HepG2 (cell line): ENCODE results near the gene TBC1D2B. TPM values are rescaled to one million over a fixed set of nuclear protein-coding genes. Genes with fewer than 3 reads are reported as not detected.

ENCODE experiments used
- ATAC-seq: fragments of 200-7000 bp; cut with Tn5 transposase; 3 replicates; pipeline ENCODE4 v1.9.1; 2020; ENCODE audit warnings: mild to moderate bottlenecking, moderate library complexity
- BruUV-seq: library from RNA; stranded (reverse); fragments of 400-500 nt; replicated peaks from 2 replicates; lab custom pipeline; 2021; lab: Mats Ljungman, UMichigan
- CTCF ChIA-PET: fragments of 300-600 bp; formaldehyde crosslinking; extraction: SDS; loops from one replicate; lab custom pipeline; 2021; ENCODE audit warnings: low total read pairs, inconsistent platforms, low intra/inter-chr PET ratio; lab: Yijun Ruan, JAX
- POLR2A ChIA-PET: fragments of 350-600 bp; sonication (Branson Sonifier 250); formaldehyde crosslinking; loops from one replicate; lab custom pipeline; 2020; ENCODE audit warnings: antibody characterized with exemption, inconsistent platforms; lab: Yijun Ruan, JAX
- DNase-seq: peaks from one replicate; pipeline ENCODE4 v3.0.0-alpha.2; 2015; ENCODE audit warnings: low spot score
- FAIRE-seq: peaks from 3 replicates; lab custom pipeline; 2011; peaks lifted over from hg19 to GRCh38; lab: Jason Lieb, UNC
- H2AFZ ChIP-seq: one replicate; pipeline ENCODE4 v1.6.1; 2011; ENCODE audit warnings: low read length, inconsistent platforms
- H3K27ac ChIP-seq: fragments of 300-600 bp; 3 replicates; pipeline ENCODE4 v1.8.0; 2011; ENCODE audit warnings: mixed run types, mild to moderate bottlenecking, mixed read lengths, low read length, inconsistent platforms; ENCODE audit not compliant: insufficient read depth; ENCODE audit errors: extremely low read length
- H3K27me3 ChIP-seq, 2 experiments: fragments of 200-600 bp in 1 of 2; 2 replicates in 1 of 2; 3 replicates in 1 of 2; pipeline versions ENCODE4 v1.6.0 to v1.8.0; 2011; ENCODE audit warnings: low read length in 2 of 2, mild to moderate bottlenecking in 2 of 2, moderate library complexity in 2 of 2, inconsistent platforms in 1 of 2; ENCODE audit not compliant: insufficient read depth in 2 of 2, control insufficient read depth in 1 of 2
- H3K36me3 ChIP-seq, 2 experiments: fragments of 200-600 bp in 1 of 2; replicated peaks in 1 of 2; 2 replicates in 1 of 2; 3 replicates in 1 of 2; pipeline versions ENCODE4 v1.5.1 to v1.8.0; 2011; ENCODE audit warnings: low read length in 2 of 2, inconsistent platforms in 1 of 2; ENCODE audit not compliant: insufficient read depth in 2 of 2, control insufficient read depth in 1 of 2
- H3K4me1 ChIP-seq: 2 replicates; pipeline ENCODE4 v1.5.1; 2012; ENCODE audit warnings: low read length, inconsistent platforms; ENCODE audit not compliant: insufficient read depth
- H3K4me2 ChIP-seq: 2 replicates; pipeline ENCODE4 v1.6.0; 2011; ENCODE audit warnings: low read depth, low read length, inconsistent platforms
- H3K4me3 ChIP-seq, 3 experiments: fragments of 200-600 bp in 1 of 3; sonication (generic), shearing (Covaris generic) in 1 of 3; replicated peaks in 1 of 3; 2 replicates each; pipeline ENCODE4 v1.5.1; 2011 to 2016; ENCODE audit warnings: low read length in 3 of 3, inconsistent platforms in 2 of 3, low read depth in 2 of 3, mild to moderate bottlenecking in 2 of 3, control low read depth in 1 of 3, mixed read lengths in 1 of 3; ENCODE audit not compliant: insufficient read depth in 1 of 3
- H3K79me2 ChIP-seq: one replicate; pipeline ENCODE4 v1.6.1; 2011; ENCODE audit warnings: low read length, inconsistent platforms; ENCODE audit not compliant: insufficient read depth
- H3K9ac ChIP-seq: 2 replicates; pipeline ENCODE4 v1.6.0; 2011; ENCODE audit warnings: mild to moderate bottlenecking, low read depth, low read length, inconsistent platforms; ENCODE audit not compliant: insufficient read depth
- H3K9me3 ChIP-seq: 2 replicates; pipeline ENCODE4 v1.5.1; 2012; ENCODE audit warnings: mild to moderate bottlenecking, low read length
- H4K20me1 ChIP-seq: 2 replicates; pipeline ENCODE4 v1.6.0; 2011; ENCODE audit warnings: inconsistent platforms, mild to moderate bottlenecking, low read length, moderate library complexity; ENCODE audit not compliant: insufficient read depth
- BORCS8-MEF2B ChIP-seq: sonication (generic); formaldehyde crosslinking; IDR thresholded peaks from 2 replicates; pipeline ENCODE4 v1.8.0; 2022; ENCODE audit warnings: mild to moderate bottlenecking, missing genetic modification reagents
- CREBL2 ChIP-seq: sonication (generic); formaldehyde crosslinking; IDR thresholded peaks from 2 replicates; pipeline ENCODE4 v1.8.1; 2023; ENCODE audit warnings: missing genetic modification reagents, mild to moderate bottlenecking, borderline replicate concordance
- DPF2 ChIP-seq: sonication (generic); formaldehyde crosslinking; IDR thresholded peaks from 2 replicates; pipeline ENCODE4 v1.4.0; 2020; ENCODE audit warnings: mild to moderate bottlenecking, low read depth, missing genetic modification reagents, borderline replicate concordance
- HCFC1 ChIP-seq: fragments of 150-350 bp; IDR thresholded peaks from 2 replicates; pipeline ENCODE4 v1.6.1; 2014; ENCODE audit warnings: low read depth, low read length
- MATR3 ChIP-seq: sonication (generic); formaldehyde crosslinking; IDR thresholded peaks from 2 replicates; pipeline ENCODE4 v1.4.0; 2020; ENCODE audit warnings: missing genetic modification reagents
- MEF2D ChIP-seq: sonication (generic); formaldehyde crosslinking; IDR thresholded peaks from 2 replicates; pipeline ENCODE4 v1.5.1; 2020; ENCODE audit warnings: mild to moderate bottlenecking, missing genetic modification reagents
- TBL1XR1 ChIP-seq: fragments of 150-350 bp; IDR thresholded peaks from 2 replicates; pipeline ENCODE4 v1.6.1; 2014; ENCODE audit warnings: borderline replicate concordance, low read length; ENCODE audit not compliant: partially characterized antibody
- ZBTB2 ChIP-seq: sonication (generic); formaldehyde crosslinking; IDR thresholded peaks from 2 replicates; pipeline ENCODE4 v1.8.0; 2022; ENCODE audit warnings: low read depth, missing genetic modification reagents
- ZEB1 ChIP-seq: IDR thresholded peaks from 2 replicates; pipeline ENCODE4 v1.6.1; 2012; ENCODE audit warnings: mild to moderate bottlenecking, low read depth, inconsistent platforms; ENCODE audit not compliant: insufficient replicate concordance
- ZFP41 ChIP-seq: sonication (generic); formaldehyde crosslinking; IDR thresholded peaks from 2 replicates; pipeline ENCODE4 v1.4.0; 2020; ENCODE audit warnings: mild to moderate bottlenecking, missing genetic modification reagents, borderline replicate concordance
- ZNF260 ChIP-seq: sonication (generic); formaldehyde crosslinking; IDR thresholded peaks from 2 replicates; pipeline ENCODE4 v1.4.0; 2020; ENCODE audit warnings: missing genetic modification reagents, low read depth, mild to moderate bottlenecking, borderline replicate concordance
- ZNF275 ChIP-seq: sonication (generic); formaldehyde crosslinking; IDR thresholded peaks from 2 replicates; pipeline ENCODE4 v1.8.0; 2022; ENCODE audit warnings: missing genetic modification reagents, mild to moderate bottlenecking, inconsistent platforms, borderline replicate concordance
- ZNF280D ChIP-seq: sonication (generic); formaldehyde crosslinking; IDR thresholded peaks from 2 replicates; pipeline ENCODE4 v1.5.1; 2020; ENCODE audit warnings: mild to moderate bottlenecking, missing genetic modification reagents
- ZNF652 ChIP-seq: IDR thresholded peaks from 2 replicates; pipeline ENCODE4 v1.6.1; 2016; ENCODE audit warnings: low read depth, borderline replicate concordance
- ZNF710 ChIP-seq: sonication (generic); formaldehyde crosslinking; IDR thresholded peaks from 2 replicates; pipeline ENCODE4 v1.5.0; 2020; ENCODE audit warnings: mild to moderate bottlenecking, missing genetic modification reagents, borderline replicate concordance
- ZNF768 ChIP-seq: sonication (generic); formaldehyde crosslinking; IDR thresholded peaks from 2 replicates; pipeline ENCODE4 v1.4.0; 2020; ENCODE audit warnings: missing genetic modification reagents
- ZNF850 ChIP-seq: sonication (generic); formaldehyde crosslinking; conservative IDR thresholded peaks from 2 replicates; pipeline ENCODE4 v1.9.0; 2021; ENCODE audit warnings: mild to moderate bottlenecking, missing genetic modification reagents
- WGBS: methylation state at CpG from one replicate; pipeline ENCODE4 v1.1.6; 2017; ENCODE audit warnings: low lambda C conversion rate; 5-methylcytosine and 5-hydroxymethylcytosine counted together
- in situ Hi-C: cut with HindIII; loops from 2 replicates; pipeline ENCODE4 v1.10.0; 2017; ENCODE audit warnings: low pct_unique_long_range_greater_than_20kb; ENCODE audit not compliant: extremely low pct_ligation_motif_present
- intact Hi-C: fragments of 100-400 bp; cut with micrococcal nuclease; formaldehyde crosslinking; loops from one replicate; pipeline ENCODE4 v1.10.0; 2022; ENCODE audit not compliant: unreplicated experiment
- polyA plus RNA-seq, 8 experiments: library from polyadenylated mRNA; depleted of rRNA in 3 of 8; stranded (reverse) in 7 of 8; unstranded in 1 of 8; fragments of >200 nt; fragmentation: Illumina TruSeq in 4 of 8; extraction: Trizol in 4 of 8; gene quantifications; 2 replicates each; pipeline versions ENCODE4 v1.2.1 to v1.2.3, GENCODE V29; 2011 to 2016; ENCODE audit warnings: low read depth in 4 of 8, missing spikeins in 1 of 8, mixed read lengths in 1 of 8; ENCODE audit not compliant: insufficient read depth in 1 of 8
- total RNA-seq, 5 experiments: library from RNA; depleted of rRNA; stranded (reverse); fragments of >200 nt; fragmentation: Illumina TruSeq; extraction: Trizol; gene quantifications; 2 replicates each; pipeline ENCODE4 v1.2.3, GENCODE V29; 2016; ENCODE audit warnings: low read depth in 1 of 5

The TBC1D2B gene
- total and polyA plus RNA-seq, 2 of the 13 experiments (the other 11 are each of a cell fraction or from before 2014, with no cell fraction given) = 10.1 to 14.4 TPM

- CTCF ChIA-PET = no interaction called here
- TF ChIP-seq ZFP41 (CRISPR knock-in tag) (no peak), ZNF652 (no peak), ZNF280D (CRISPR knock-in tag) (no peak), BORCS8-MEF2B (CRISPR knock-in tag) (no peak), ZNF768 (CRISPR knock-in tag) (no peak), ZNF275 (no peak), CREBL2 (CRISPR knock-in tag) (no peak), MEF2D (CRISPR knock-in tag) (no peak), ZEB1 (no peak), MATR3 (CRISPR knock-in tag) (no peak), ZNF850 (no peak), ZNF260 (no peak), TBL1XR1 (no peak), ZBTB2 (CRISPR knock-in tag) (no peak), HCFC1 (no peak), ZNF710 (CRISPR knock-in tag) (no peak), DPF2 (CRISPR knock-in tag) (no peak)
These were observed 91.5 kb downstream of the TBC1D2B start for GRCh38 chr15:77985931-77986480.

More at GRCh38 chr15:77985931-77986480, 91.5 kb downstream of the TBC1D2B start:
- Histone ChIP-seq H3K79me2 (no peaks in the 10 kb centered on the region), H4K20me1 (no peaks in the 10 kb centered on the region), H3K9me3 (no peaks in the 10 kb centered on the region), H3K4me1 (peaks cover 29% of the 10 kb centered on the region), H3K27me3 (peaks cover 3 to 8% of the 10 kb centered on the region in 2 experiments; a peak in 1 of 5 replicates), H3K36me3 (no peaks in the 10 kb centered on the region), H3K27ac (no peak overlapping the region), H3K4me3 (no peak overlapping the region), H2AFZ (no peak overlapping the region), H3K9ac (no peak overlapping the region), H3K4me2 (no peak overlapping the region)
- in situ Hi-C loops (loop anchor here (5.0 kb wide), 1 partner anchor 776 kb away; no protein-coding TSS in a partner anchor), intact Hi-C loops (no loop called here)
- DNase-seq = no peak
- POLR2A ChIA-PET = no interaction called here
- no peak for FAIRE-seq
- no TSS peak for BruUV-seq
- 62% methylated on average over 7 of the region's 18 CpGs for WGBS
- no peak for ATAC-seq
